Subcutaneous adipose tissue (tissue), 4 donors: ENCODE measurements around the gene NRXN3. TPM values are rescaled to one million over a fixed set of nuclear protein-coding genes. Genes with fewer than 3 reads are reported as not detected.

Experiments used
- CTCF ChIP-seq: fragments of 450-650 bp; IDR thresholded peaks from one replicate; pipeline ENCODE4 v1.5.1; 2016; ENCODE audit warnings: low read depth, mild to moderate bottlenecking, control low read depth, antibody characterized with exemption, moderate library complexity
- total RNA-seq, 4 donors: library from RNA; depleted of rRNA; stranded (reverse); fragments of >200 nt; gene quantifications; one replicate each; pipeline ENCODE4 v1.1.0, GENCODE V29; 2016

NRXN3 gene
- total RNA-seq, 4 donors from 2014 or later: 0.57 to 2.4 (median 1.1) TPM; not detected in 1

GRCh38 chr14:79540394-79540793, 1370.2 kb downstream of the NRXN3 start:
- TF ChIP-seq CTCF: no peak

GRCh38 chr14:79542121-79542520, 1371.9 kb downstream of the NRXN3 start:
- TF ChIP-seq CTCF: no peak

- no peak for TF ChIP-seq CTCF
Measured at GRCh38 chr14:79543348-79543747, 1373.2 kb downstream of the NRXN3 start.

- no peak for TF ChIP-seq CTCF
Measured at GRCh38 chr14:79543967-79544697, 1374.0 kb downstream of the NRXN3 start.

GRCh38 chr14:79544698-79545070, 1374.5 kb downstream of the NRXN3 start:
- no peak for TF ChIP-seq CTCF

- TF ChIP-seq CTCF: no peak
Measured at GRCh38 chr14:79548836-79549235, 1378.7 kb downstream of the NRXN3 start.

GRCh38 chr14:79549515-79549914, 1379.3 kb downstream of the NRXN3 start:
- no peak for TF ChIP-seq CTCF
